Heart right ventricle (tissue), 16 donors: ENCODE measurements around the gene MKKS. TPM values are rescaled to one million over a fixed set of nuclear protein-coding genes. Genes with fewer than 3 reads are reported as not detected.

ENCODE experiments used
- ATAC-seq, 8 donors: fragments of 200-7000 bp; cut with Tn5 transposase; one replicate each; pipeline ENCODE4 v1.9.1; 2020; ENCODE audit warnings: mild to moderate bottlenecking in 8 of 8, moderate library complexity in 8 of 8, moderate number of reproducible peaks in 1 of 8
- DNase-seq, 2 donors: peaks; one replicate each; pipeline ENCODE4 v3.0.0-alpha.2; 2020
- H3K27ac ChIP-seq, 10 donors: fragments of 200-600 bp; sonication (generic) in 2 of 10; one replicate each; pipeline versions ENCODE4 v1.5.0 to v1.8.0; 2020 to 2022; ENCODE audit warnings: mild to moderate bottlenecking in 3 of 10
- H3K27me3 ChIP-seq, 7 donors: fragments of 200-600 bp; one replicate each; pipeline ENCODE4 v1.8.0; 2021 to 2022; ENCODE audit warnings: mild to moderate bottlenecking in 2 of 7
- H3K36me3 ChIP-seq, 9 donors: fragments of 200-600 bp; sonication (generic) in 1 of 9; one replicate each; pipeline versions ENCODE4 v1.5.0 to v1.8.0; 2020 to 2022; ENCODE audit warnings: mild to moderate bottlenecking in 2 of 9
- H3K4me1 ChIP-seq, 9 donors: fragments of 200-600 bp; sonication (generic) in 1 of 9; one replicate each; pipeline versions ENCODE4 v1.5.0 to v1.8.0; 2020 to 2022; ENCODE audit warnings: mild to moderate bottlenecking in 4 of 9
- H3K4me3 ChIP-seq, 10 donors: fragments of 200-600 bp; sonication (generic) in 2 of 10; one replicate each; pipeline versions ENCODE4 v1.5.0 to v1.8.0; 2020 to 2022; ENCODE audit warnings: mild to moderate bottlenecking in 7 of 10, moderate library complexity in 2 of 10
- H3K9me3 ChIP-seq, 11 donors: fragments of 200-600 bp in 10 of 11; sonication (generic) in 2 of 11; one replicate each; pipeline versions ENCODE4 v1.5.0 to v1.8.0; 2013 to 2022; ENCODE audit warnings: mild to moderate bottlenecking in 2 of 11, control low read depth in 1 of 11, moderate library complexity in 1 of 11
- WGBS, 2 donors: extraction: QIAGEN DNeasy Blood & Tissue Kit; methylation state at CpG; one replicate each; pipeline ENCODE4 v1.1.7; 2013; ENCODE audit warnings: inconsistent platforms in 1 of 2; 5-methylcytosine and 5-hydroxymethylcytosine counted together
- intact Hi-C, 10 donors: fragments of 100-400 bp; cut with DNase I; formaldehyde crosslinking; loops; one replicate each; pipeline versions ENCODE4 v1.11.1 to v1.14.2; 2022
- polyA plus RNA-seq, 2 donors: library from polyadenylated mRNA; stranded (reverse); fragments of 200-250 nt; gene quantifications; one replicate each; pipeline ENCODE4 v1.2.3, GENCODE V29; 2013
- total RNA-seq, 10 donors: library from RNA; stranded (reverse); fragmentation: NEBNext Ultra II Directional in 3 of 10; extraction: Animal tissue kit (Norgen Biotek cat#: 25700) in 3 of 10; gene quantifications; one replicate each; pipeline versions ENCODE4 v1.2.1 to v1.2.4, GENCODE V29; 2021 to 2023
- TF ChIP-seq, protein P1 (sequence below), 9 donors: fragments of 200-600 bp; sonication (generic) in 2 of 9; IDR thresholded peaks; one replicate each; pipeline versions ENCODE4 v1.5.0 to v1.8.0; 2021 to 2022; ENCODE audit warnings: antibody characterized with exemption in 9 of 9, mild to moderate bottlenecking in 5 of 9, moderate library complexity in 1 of 9
- donor health status: Arrhythmogenic right ventricular cardiomyopathy.
- donor health status: ischemic (EF 13 %, LVEDD 7.1; RV severe dilation, severe dysfunction).
- donor health status: healthy with polysubstance abuse.
- donor health status: DM: no; HTN: yes; CAD: no.
- donor health status: DM: no; HTN: no; CAD: no.
- donor health status: ischemic (EF 25% LVEDD 6.9; RV normal size, moderate dysfunction).
- donor health status: ischemic (EF 25% LVEDD 5.7; RV mildly dilated, moderate dysfunction).
- donor health status: healthy.
- donor health status: DM: yes; HTN: yes; CAD: no.
- donor health status: Ischemic cardiomyopathy.
- donor health status: ischemic (EF 35%, LVEDD 5.7; RV mildly dilated, moderate dysfunction).
- donor health status: nonischemic (EF 11% LVEDD 7.7; RV severe dilation, severe dysfunction).
- donor health status: DM: yes; HTN: yes; CAD: no.
- donor health status: PGD.
- donor health status: ischemic (EF 29% LVEDD 5.4; RV normal size, mild dysfunction).
- donor health status: nonischemic (EF 23%, LVEDD 6.1; RV moderate dilation, normal function).

The MKKS gene
- total and polyA plus RNA-seq, 12 donors: 13.6 to 30.7 (median 19.4) TPM

DNA sequence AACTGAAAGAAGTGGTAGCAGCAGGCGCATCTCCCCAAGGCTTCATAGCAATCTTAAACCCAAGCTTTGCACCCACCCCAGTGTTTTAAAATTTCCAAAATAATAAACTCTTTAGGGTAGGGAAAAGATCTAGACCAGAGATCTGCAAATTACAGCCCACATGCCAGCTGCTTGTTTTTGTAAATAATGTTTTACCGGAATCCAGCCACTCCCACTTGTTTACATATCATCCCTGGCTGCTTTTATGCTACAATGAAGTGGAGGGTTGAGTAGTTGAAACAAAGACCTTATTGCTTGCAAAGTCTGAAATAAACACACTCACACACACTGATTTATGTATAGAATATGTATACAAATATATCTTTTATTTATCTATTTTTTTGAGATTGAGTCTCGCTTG lies 31.1 kb upstream of the MKKS start:
- Histone ChIP-seq H3K4me3 (no peak overlapping the region), H3K4me1 (peaks cover 0 to 57% (median 42%) of the 10 kb centered on the region in 9 donors), H3K9me3 (peaks cover 0 to 3% (median 0%) of the 10 kb centered on the region in 11 donors), H3K36me3 (no peaks in the 10 kb centered on the region), H3K27me3 (no peaks in the 10 kb centered on the region), H3K27ac (peak overlapping the region in 1 of 10 donors; percentile 76)
- intact Hi-C loops: loop anchor here in 6 of 10 donors (5.0 to 10.0 kb wide), 8 partner anchors 87 to 1080 kb away; partner anchors contain the start of gene JAG1 (in 2 of the 6)
- no peak for DNase-seq
- ATAC-seq: no peak
- 96 to 99% methylated on average over 3 of the region's 3 CpGs for WGBS, 2 donors
- TF ChIP-seq, protein P1, sequence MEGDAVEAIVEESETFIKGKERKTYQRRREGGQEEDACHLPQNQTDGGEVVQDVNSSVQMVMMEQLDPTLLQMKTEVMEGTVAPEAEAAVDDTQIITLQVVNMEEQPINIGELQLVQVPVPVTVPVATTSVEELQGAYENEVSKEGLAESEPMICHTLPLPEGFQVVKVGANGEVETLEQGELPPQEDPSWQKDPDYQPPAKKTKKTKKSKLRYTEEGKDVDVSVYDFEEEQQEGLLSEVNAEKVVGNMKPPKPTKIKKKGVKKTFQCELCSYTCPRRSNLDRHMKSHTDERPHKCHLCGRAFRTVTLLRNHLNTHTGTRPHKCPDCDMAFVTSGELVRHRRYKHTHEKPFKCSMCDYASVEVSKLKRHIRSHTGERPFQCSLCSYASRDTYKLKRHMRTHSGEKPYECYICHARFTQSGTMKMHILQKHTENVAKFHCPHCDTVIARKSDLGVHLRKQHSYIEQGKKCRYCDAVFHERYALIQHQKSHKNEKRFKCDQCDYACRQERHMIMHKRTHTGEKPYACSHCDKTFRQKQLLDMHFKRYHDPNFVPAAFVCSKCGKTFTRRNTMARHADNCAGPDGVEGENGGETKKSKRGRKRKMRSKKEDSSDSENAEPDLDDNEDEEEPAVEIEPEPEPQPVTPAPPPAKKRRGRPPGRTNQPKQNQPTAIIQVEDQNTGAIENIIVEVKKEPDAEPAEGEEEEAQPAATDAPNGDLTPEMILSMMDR (IDR thresholded peaks at IDR 0.05): no peak

DNA sequence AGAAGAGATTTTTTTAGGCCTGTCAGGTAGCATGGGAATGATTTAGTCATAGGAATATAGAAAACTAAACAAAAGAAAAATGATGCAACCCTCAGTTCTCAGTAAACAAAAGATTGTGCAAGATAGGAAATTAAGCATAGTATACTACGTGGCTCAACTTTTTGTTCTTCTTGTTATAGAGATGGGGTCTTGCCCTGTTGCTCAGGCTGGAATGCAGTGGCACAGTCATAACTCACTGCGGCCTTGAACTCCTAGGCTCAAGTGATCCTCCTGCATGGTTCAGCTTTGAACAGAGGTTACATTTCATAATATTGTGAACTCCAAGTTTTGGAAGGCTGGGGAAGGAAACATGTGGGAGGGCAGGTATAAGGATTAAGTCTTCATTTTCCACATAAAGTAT lies 29.6 kb upstream of the MKKS start:
- TF ChIP-seq, protein P1 (IDR thresholded peaks at IDR 0.05): no peak
- no peaks in the 10 kb centered on the region for H3K36me3 ChIP-seq
- intact Hi-C loops: loop anchor here in 3 of 10 donors (2.0 to 10.0 kb wide), 5 partner anchors 31 to 1081 kb away; no protein-coding TSS in a partner anchor

DNA sequence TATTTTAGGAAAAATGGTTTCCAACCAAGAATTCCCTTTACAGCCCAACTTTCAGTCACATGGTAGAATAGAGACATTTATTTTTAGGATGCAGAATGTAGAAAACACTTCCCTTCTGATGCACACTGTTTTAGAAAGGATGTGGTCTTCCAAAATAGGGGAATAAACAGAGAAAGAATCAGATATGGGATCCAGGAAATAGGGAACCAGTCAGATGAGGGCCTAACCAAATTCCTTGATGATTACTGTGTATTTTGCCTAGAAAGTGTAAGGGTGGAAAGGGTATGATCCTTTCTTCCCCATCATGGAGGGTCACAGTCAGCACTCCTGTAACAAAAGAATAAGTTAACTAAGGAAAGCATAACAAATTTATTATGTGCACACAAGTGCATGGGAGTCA lies 28.5 kb upstream of the MKKS start:
- intact Hi-C loops: loop anchor here in 3 of 10 donors (2.0 to 10.0 kb wide), 5 partner anchors 32 to 1082 kb away; no protein-coding TSS in a partner anchor
- H3K9me3 ChIP-seq: peaks cover 0 to 3% (median 0%) of the 10 kb centered on the region in 11 donors
- peaks cover 0 to 32% (median 19%) of the 10 kb centered on the region in 9 donors for H3K4me1 ChIP-seq
- no peaks in the 10 kb centered on the region for H3K36me3 ChIP-seq
- TF ChIP-seq, protein P1 (IDR thresholded peaks at IDR 0.05): no peak
- H3K4me3 ChIP-seq: no peak overlapping the region
- DNase-seq (no peak), ATAC-seq (no peak)
- no peak overlapping the region for H3K27ac ChIP-seq
- H3K27me3 ChIP-seq: no peaks in the 10 kb centered on the region

More for the DNA sequence above, 29.6 kb upstream of the MKKS start:
- no peak for ATAC-seq
- no peak for DNase-seq
- Histone ChIP-seq H3K4me3 (no peak overlapping the region), H3K27ac (no peak overlapping the region), H3K4me1 (peaks cover 0 to 42% (median 29%) of the 10 kb centered on the region in 9 donors), H3K9me3 (peaks cover 0 to 3% (median 0%) of the 10 kb centered on the region in 11 donors), H3K27me3 (no peaks in the 10 kb centered on the region)
- 93 to 98% methylated on average over 2 of the region's 2 CpGs for WGBS, 2 donors

DNA sequence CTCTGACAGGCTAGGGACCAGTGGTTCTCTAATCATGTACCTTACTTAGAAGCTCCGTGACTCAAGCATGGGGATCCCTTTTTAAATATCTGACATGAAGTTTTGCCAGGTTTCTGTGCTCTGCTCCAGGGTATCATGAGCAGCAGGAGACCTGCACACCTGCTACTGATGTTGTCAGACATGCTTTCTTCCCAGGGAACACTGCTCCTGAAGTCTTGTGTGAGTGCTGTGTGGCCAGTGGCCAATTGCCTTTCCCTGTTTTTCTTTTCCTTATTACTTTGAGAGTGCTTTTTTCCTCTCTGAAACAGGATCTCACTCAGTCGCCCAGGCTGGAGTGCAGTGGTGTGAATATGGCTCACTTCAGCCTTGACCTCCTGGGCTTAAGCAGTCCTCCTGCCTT lies 27.5 kb upstream of the MKKS start:
- intact Hi-C loops: loop anchor here in 3 of 10 donors (10.0 kb wide), 4 partner anchors 183 to 1083 kb away; no protein-coding TSS in a partner anchor
- H3K36me3 ChIP-seq: no peaks in the 10 kb centered on the region
- DNase-seq: no peak
- TF ChIP-seq, protein P1 (IDR thresholded peaks at IDR 0.05): no peak
- H3K4me1 ChIP-seq: peaks cover 0 to 23% (median 9%) of the 10 kb centered on the region in 9 donors
- peaks cover 0 to 11% (median 0%) of the 10 kb centered on the region in 11 donors for H3K9me3 ChIP-seq
- no peaks in the 10 kb centered on the region for H3K27me3 ChIP-seq
- WGBS, 2 donors: 92 to 96% methylated on average over 2 of the region's 2 CpGs
- H3K27ac ChIP-seq: no peak overlapping the region
- no peak overlapping the region for H3K4me3 ChIP-seq
- no peak for ATAC-seq
